Kidney epithelial cell (primary cell): ENCODE measurements around the gene RGMA. TPM values are rescaled to one million over a fixed set of nuclear protein-coding genes. Genes with fewer than 3 reads are reported as not detected.

Experiments used
- DNase-seq: peaks from one replicate; pipeline ENCODE4 v3.0.0-alpha.2; 2010; ENCODE audit warnings: low read depth
- H3K27me3 ChIP-seq: 2 replicates; pipeline ENCODE4 v1.6.0; 2011; ENCODE audit warnings: low read length; ENCODE audit not compliant: control insufficient read depth, insufficient read depth
- H3K36me3 ChIP-seq: 2 replicates; pipeline ENCODE4 v1.5.1; 2011; ENCODE audit warnings: low read length; ENCODE audit not compliant: control insufficient read depth, insufficient read depth
- H3K4me3 ChIP-seq: 2 replicates; pipeline ENCODE4 v1.5.1; 2011; ENCODE audit warnings: low read depth, mild to moderate bottlenecking, control low read depth, low read length
- CTCF ChIP-seq: IDR thresholded peaks from 2 replicates; pipeline ENCODE4 v1.5.1; 2011; ENCODE audit warnings: mild to moderate bottlenecking, moderate library complexity, low read length, control low read depth, inconsistent platforms; ENCODE audit not compliant: insufficient read depth, poor library complexity, severe bottlenecking
- total RNA-seq: library from RNA; depleted of rRNA; stranded (reverse); fragments of >200 nt; gene quantifications from 2 replicates; pipeline ENCODE4 v1.2.3, GENCODE V29; 2015

The RGMA gene
- total RNA-seq, 1 donor from 2014 or later, result 0.29 TPM

DNA sequence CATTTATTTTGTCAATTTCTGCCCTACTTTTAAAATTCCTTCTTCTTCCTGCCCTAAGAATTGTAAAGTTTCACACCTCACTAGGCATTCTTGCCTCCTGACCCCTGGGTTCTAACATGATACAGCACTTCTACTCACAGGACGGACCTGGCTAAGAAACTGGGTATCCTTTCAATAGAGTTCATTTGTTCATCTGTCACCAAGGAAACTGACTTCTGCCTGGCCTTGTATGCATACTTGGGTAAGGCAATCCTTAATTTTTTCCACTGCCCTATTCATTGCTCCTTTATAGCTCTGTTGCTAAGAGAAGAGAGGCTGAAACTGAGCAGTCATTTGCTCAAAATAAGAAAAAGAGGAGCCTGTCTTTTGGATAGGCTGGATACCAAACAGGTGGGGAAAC lies 3.3 kb downstream of the RGMA start:
- no peak overlapping the region for H3K4me3 ChIP-seq
- DNase-seq, result no peak
- H3K36me3 ChIP-seq, result no peaks in the 10 kb centered on the region
- H3K27me3 ChIP-seq, result peaks cover 45% of the 10 kb centered on the region
- TF ChIP-seq CTCF, result no peak

DNA sequence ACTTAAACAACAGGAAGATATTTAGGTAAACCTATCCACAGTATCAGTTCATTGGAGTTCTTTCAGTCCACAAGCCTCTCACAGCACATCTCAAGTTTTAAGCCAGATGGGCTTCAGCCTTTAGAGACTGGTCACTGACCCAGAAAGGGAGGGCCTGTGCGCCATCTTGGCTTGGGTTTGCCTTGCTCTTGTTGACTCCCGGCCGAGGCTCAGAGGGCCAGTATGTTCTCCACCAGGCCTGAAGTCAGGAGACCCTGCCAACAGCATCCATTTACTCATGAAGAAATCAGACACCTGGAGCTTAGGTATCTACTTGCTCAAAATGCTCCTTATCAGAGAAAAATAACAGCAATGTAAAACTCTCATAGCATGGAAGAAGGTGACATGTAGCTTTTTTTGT lies 6.2 kb downstream of the RGMA start:
- no peak for DNase-seq
- Histone ChIP-seq H3K4me3 (no peak overlapping the region), H3K27me3 (peaks cover 26% of the 10 kb centered on the region), H3K36me3 (no peaks in the 10 kb centered on the region)
- TF ChIP-seq CTCF, result no peak

- Histone ChIP-seq H3K4me3 (no peak overlapping the region), H3K36me3 (no peaks in the 10 kb centered on the region), H3K27me3 (peaks cover 12% of the 10 kb centered on the region)
- no peak for TF ChIP-seq CTCF
- no peak for DNase-seq
Measured at GRCh38 chr15:93081399-93081798, 7.6 kb downstream of the RGMA start.

DNA sequence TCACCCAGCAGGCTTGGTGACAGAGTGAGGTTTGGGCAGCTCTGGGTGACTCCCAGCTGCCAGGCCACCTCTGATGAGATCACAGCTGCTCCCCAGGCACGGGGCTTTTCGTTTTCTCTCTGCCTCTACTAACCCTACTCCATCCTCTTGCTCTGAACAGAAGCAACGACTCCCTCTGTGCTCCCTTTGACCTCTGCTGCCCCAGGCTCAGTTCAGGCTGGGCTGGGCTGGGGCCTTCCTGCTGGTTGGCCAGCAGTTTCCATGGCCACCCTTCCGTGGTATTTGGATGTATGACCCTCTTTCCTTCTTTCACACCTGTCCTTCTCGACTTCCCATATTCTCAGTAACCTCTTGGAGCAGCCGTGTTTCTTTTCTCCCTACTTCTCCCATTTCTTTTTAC lies 8.6 kb downstream of the RGMA start:
- H3K4me3 ChIP-seq, result no peak overlapping the region
- H3K36me3 ChIP-seq, result no peaks in the 10 kb centered on the region
- no peak for DNase-seq
- no peak for TF ChIP-seq CTCF
- H3K27me3 ChIP-seq, result peaks cover 10% of the 10 kb centered on the region

GRCh38 chr15:93076875-93077274 lies 12.1 kb downstream of the RGMA start:
- H3K4me3 ChIP-seq, result no peak overlapping the region
- TF ChIP-seq CTCF, result no peak
- peaks cover 30% of the 10 kb centered on the region for H3K27me3 ChIP-seq
- no peak for DNase-seq
- no peaks in the 10 kb centered on the region for H3K36me3 ChIP-seq

GRCh38 chr15:93076217-93076616 lies 12.8 kb downstream of the RGMA start:
- DNase-seq, result no peak
- Histone ChIP-seq H3K36me3 (no peaks in the 10 kb centered on the region), H3K27me3 (peaks cover 36% of the 10 kb centered on the region), H3K4me3 (no peak overlapping the region)
- no peak for TF ChIP-seq CTCF
